ENCODE measurements around the gene PSMB7.

DNA sequence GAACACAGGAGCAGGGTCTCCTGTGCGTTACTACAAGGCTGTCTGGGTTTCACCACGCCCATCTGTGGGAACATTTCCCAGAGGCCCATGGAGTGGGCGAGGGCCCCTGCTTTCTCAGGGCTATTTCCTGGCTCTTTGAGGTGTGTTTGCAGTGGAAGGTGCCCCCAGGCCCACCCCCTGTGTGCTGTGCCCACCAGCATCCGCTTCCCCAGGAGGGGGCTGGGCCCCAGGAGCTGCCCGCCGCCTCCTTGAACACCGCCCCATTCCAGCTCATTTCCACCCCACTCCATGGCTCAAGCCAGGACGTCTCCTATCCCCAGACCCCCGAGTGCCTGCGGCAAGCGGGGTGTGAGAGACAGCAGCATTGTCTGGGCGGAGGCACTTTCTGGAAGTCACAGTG lies 87.0 kb downstream of the PSMB7 start:
- TF ChIP-seq POLR2AphosphoS5 (IDR thresholded peaks at IDR 0.05; ENCODE audit: borderline replicate concordance, low read depth, low read length) (no peak), EZH2 (IDR thresholded peaks at IDR 0.05) (no peak), FOXP2 (optimal IDR thresholded peaks at IDR 0.05; ENCODE audit: control extremely low read depth, extremely low read length, insufficient read depth) (no peak)

All from SK-N-MC (cell line).